ENCODE measurements around the gene USP44. TPM values are rescaled to one million over a fixed set of nuclear protein-coding genes. Genes with fewer than 3 reads are reported as not detected.

The USP44 gene
- total and polyA plus RNA-seq, 2 of the 4 experiments (the other 2 are of a cell fraction): 13.0 to 33.5 TPM

DNA sequence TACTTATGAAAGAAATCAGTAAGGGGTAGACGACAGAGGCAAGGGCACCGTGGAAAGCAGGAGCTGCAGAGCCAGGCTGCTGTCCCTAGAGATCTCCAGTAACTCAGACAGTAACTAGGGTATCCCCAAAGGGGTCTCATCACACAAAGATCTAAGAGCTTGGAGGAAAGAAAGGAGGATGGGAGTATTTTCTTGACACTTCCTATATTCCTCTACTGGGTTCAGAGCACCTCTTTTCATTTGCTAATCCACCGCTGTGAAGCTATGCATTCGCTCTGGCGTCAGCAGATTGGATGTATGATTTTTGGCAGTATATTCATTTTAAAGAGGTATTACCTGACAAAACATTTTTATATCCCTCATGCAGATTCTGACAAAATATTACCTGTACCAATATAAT, 12.6 kb downstream of the USP44 start:
- H4K8ac ChIP-seq (ENCODE audit: low read depth in 2 of 2, low read length in 2 of 2): no peak overlapping the region
- no peaks in the 10 kb centered on the region for H3K36me3 ChIP-seq (ENCODE audit: control insufficient read depth, insufficient read depth, low read length)
- peaks cover 15% of the 10 kb centered on the region for H3K4me1 ChIP-seq (ENCODE audit: control insufficient read depth, insufficient read depth, low read length)
- WGBS, 2 experiments (ENCODE audit: extremely low coverage in 2 of 2, insufficient read length in 1 of 2): no CpG with 5 or more reads among the region's 5 CpGs
- ChIA-PET CTCF (interaction anchor here (0.6 to 0.8 kb wide), 3 partner anchors 217 to 455 kb away, joined by 3 read pairs; no protein-coding TSS in a partner anchor), POLR2A (ENCODE audit: unreplicated experiment) (interaction anchor here (0.6 to 0.7 kb wide), 2 partner anchors 63 to 123 kb away, joined by 6 read pairs; no protein-coding TSS in a partner anchor)
- intact Hi-C loops (cut with micrococcal nuclease) (no loop called here), in situ Hi-C loops (cut with MboI; ENCODE audit: low sequenced_read_pairs) (no loop called here), dilution Hi-C loops (cut with HindIII; ENCODE audit: low sequenced_read_pairs, unreplicated experiment) (no loop called here)
- no peaks in the 10 kb centered on the region for H3K9me3 ChIP-seq (ENCODE audit: control insufficient read depth, insufficient read depth, low read length)
- TF ChIP-seq, protein P1, sequence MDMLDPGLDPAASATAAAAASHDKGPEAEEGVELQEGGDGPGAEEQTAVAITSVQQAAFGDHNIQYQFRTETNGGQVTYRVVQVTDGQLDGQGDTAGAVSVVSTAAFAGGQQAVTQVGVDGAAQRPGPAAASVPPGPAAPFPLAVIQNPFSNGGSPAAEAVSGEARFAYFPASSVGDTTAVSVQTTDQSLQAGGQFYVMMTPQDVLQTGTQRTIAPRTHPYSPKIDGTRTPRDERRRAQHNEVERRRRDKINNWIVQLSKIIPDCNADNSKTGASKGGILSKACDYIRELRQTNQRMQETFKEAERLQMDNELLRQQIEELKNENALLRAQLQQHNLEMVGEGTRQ (IDR thresholded peaks at IDR 0.05; ENCODE audit: low read depth, low read length): no peak
- TF ChIP-seq CEBPB (IDR thresholded peaks at IDR 0.05; ENCODE audit: low read depth, low read length): no peak
- TF ChIP-seq, protein P2, sequence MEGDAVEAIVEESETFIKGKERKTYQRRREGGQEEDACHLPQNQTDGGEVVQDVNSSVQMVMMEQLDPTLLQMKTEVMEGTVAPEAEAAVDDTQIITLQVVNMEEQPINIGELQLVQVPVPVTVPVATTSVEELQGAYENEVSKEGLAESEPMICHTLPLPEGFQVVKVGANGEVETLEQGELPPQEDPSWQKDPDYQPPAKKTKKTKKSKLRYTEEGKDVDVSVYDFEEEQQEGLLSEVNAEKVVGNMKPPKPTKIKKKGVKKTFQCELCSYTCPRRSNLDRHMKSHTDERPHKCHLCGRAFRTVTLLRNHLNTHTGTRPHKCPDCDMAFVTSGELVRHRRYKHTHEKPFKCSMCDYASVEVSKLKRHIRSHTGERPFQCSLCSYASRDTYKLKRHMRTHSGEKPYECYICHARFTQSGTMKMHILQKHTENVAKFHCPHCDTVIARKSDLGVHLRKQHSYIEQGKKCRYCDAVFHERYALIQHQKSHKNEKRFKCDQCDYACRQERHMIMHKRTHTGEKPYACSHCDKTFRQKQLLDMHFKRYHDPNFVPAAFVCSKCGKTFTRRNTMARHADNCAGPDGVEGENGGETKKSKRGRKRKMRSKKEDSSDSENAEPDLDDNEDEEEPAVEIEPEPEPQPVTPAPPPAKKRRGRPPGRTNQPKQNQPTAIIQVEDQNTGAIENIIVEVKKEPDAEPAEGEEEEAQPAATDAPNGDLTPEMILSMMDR (conservative IDR thresholded peaks at IDR 0.05; ENCODE audit: low read depth, low read length): no peak
- no peak for TF ChIP-seq MAFK (IDR thresholded peaks at IDR 0.05; ENCODE audit: low read depth, low read length)
- TF ChIP-seq MAZ (IDR thresholded peaks at IDR 0.05; ENCODE audit: borderline replicate concordance, low read depth, low read length): no peak
- no peak for TF ChIP-seq MXI1 (IDR thresholded peaks at IDR 0.05; ENCODE audit: borderline replicate concordance, low read depth, low read length)
- TF ChIP-seq BHLHE40 (IDR thresholded peaks at IDR 0.05; ENCODE audit: low read depth, low read length): no peak
- TF ChIP-seq, protein P3, sequence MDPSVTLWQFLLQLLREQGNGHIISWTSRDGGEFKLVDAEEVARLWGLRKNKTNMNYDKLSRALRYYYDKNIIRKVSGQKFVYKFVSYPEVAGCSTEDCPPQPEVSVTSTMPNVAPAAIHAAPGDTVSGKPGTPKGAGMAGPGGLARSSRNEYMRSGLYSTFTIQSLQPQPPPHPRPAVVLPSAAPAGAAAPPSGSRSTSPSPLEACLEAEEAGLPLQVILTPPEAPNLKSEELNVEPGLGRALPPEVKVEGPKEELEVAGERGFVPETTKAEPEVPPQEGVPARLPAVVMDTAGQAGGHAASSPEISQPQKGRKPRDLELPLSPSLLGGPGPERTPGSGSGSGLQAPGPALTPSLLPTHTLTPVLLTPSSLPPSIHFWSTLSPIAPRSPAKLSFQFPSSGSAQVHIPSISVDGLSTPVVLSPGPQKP (IDR thresholded peaks at IDR 0.05; ENCODE audit: borderline replicate concordance, low read depth, low read length): no peak
- TF ChIP-seq RFX5 (IDR thresholded peaks at IDR 0.05; ENCODE audit: low read depth, low read length): no peak
- TF ChIP-seq FOS (IDR thresholded peaks at IDR 0.05; ENCODE audit: low read depth, low read length): no peak
- TF ChIP-seq SMC3 (IDR thresholded peaks at IDR 0.05; ENCODE audit: low read depth, low read length): no peak
- TF ChIP-seq POLR2A (IDR thresholded peaks at IDR 0.05; ENCODE audit: low read depth, low read length): no peak
- no peak for TF ChIP-seq CHD1 (IDR thresholded peaks at IDR 0.05; ENCODE audit: low read depth, low read length)
- TF ChIP-seq RAD21 (IDR thresholded peaks at IDR 0.05; ENCODE audit: low read length): no peak
- no peak for TF ChIP-seq NFE2L2 (IDR thresholded peaks at IDR 0.05; ENCODE audit: low read depth, low read length)
- 0 out of 2 replicates have a peak overlapping the region, but pooled peaks have one; percentile 32 for H3K23ac ChIP-seq (ENCODE audit: low read depth, low read length)
- no peak overlapping the region for H2BK15ac ChIP-seq (ENCODE audit: low read depth, low read length)
- no peak overlapping the region for H3K4me3 ChIP-seq (ENCODE audit: insufficient read depth, low read depth, low read length)
- H3K9me1 ChIP-seq (ENCODE audit: insufficient read depth, low read length): peaks cover 6% of the 10 kb centered on the region; the same call in 1 of the 2 replicates
- no peak overlapping the region for H3K56ac ChIP-seq (ENCODE audit: extremely low read depth, insufficient read depth, low read length)
- no peak overlapping the region for H2AK5ac ChIP-seq (ENCODE audit: low read depth, low read length)
- no peak overlapping the region for H3K14ac ChIP-seq (replicated peaks; ENCODE audit: low read depth, low read length)
- H3K4me2 ChIP-seq (ENCODE audit: low read depth, low read length): no peak overlapping the region
- H3K9ac ChIP-seq (ENCODE audit: low read depth, low read length): no peak overlapping the region; the same call in 1 of the 2 replicates
- peaks cover 5% of the 10 kb centered on the region; the same call in 1 of the 2 replicates for H4K20me1 ChIP-seq (ENCODE audit: insufficient read depth, low read length)
- H3K27me3 ChIP-seq (ENCODE audit: control insufficient read depth, insufficient read depth, low read length): no peaks in the 10 kb centered on the region
- H3K79me1 ChIP-seq (ENCODE audit: low read depth in 1 of 2, low read length in 2 of 2): peaks cover 40% of the 10 kb centered on the region in 2 experiments
- ATAC-seq (ENCODE audit: low read depth) (no peak), DNase-seq (no peak)
- H3K18ac ChIP-seq (ENCODE audit: low read depth, low read length): peak overlapping the region; percentile 73
- 0 out of 2 replicates have a peak overlapping the region, but pooled peaks have one; percentile 31 for H4K5ac ChIP-seq (ENCODE audit: low read depth, low read length)
- peak overlapping the region; percentile 15; the same call in 1 of the 2 replicates for H4K91ac ChIP-seq (ENCODE audit: insufficient read depth, low read depth, low read length)
- no peak overlapping the region for H2AFZ ChIP-seq (replicated peaks; ENCODE audit: low read length, poor library complexity)
- BruUV-seq (replicated peaks): no TSS peak
- H2BK20ac ChIP-seq (ENCODE audit: low read depth, low read length): no peak overlapping the region
- H3K4ac ChIP-seq (ENCODE audit: low read depth, low read length): peak overlapping the region; percentile 3
- no peak overlapping the region for H2BK5ac ChIP-seq (ENCODE audit: low read depth, low read length, poor library complexity, severe bottlenecking)
- H2BK120ac ChIP-seq (ENCODE audit: low read depth, low read length): no peak overlapping the region
- no peak overlapping the region for H2AK9ac ChIP-seq (replicated peaks; ENCODE audit: low read depth, low read length, poor library complexity)
- no peak overlapping the region for H3K27ac ChIP-seq (ENCODE audit: insufficient read depth, low read length)

All from IMR-90 (cell line).